Stimulated activated CD4-positive, alpha-beta T cell treated with anti-CD3 and anti-CD28 coated beads, Interleukin-12 subunit alpha, Interleukin-12 subunit beta, amount 100 ng/mL, for 48 hours (primary cell): ENCODE results near the gene EPAS1.

Experiments
- DNase-seq, 3 donors: peaks; one replicate each; pipeline ENCODE4 v3.0.0-alpha.2; 2020; ENCODE audit warnings: low read depth in 2 of 3, low spot score in 1 of 3

EPAS1 gene

GRCh38 chr2:46319711-46320110, 22.5 kb downstream of the EPAS1 start:
- DNase-seq: no peak

GRCh38 chr2:46320141-46320567, 22.9 kb downstream of the EPAS1 start:
- no peak for DNase-seq

- no peak for DNase-seq
Observed at GRCh38 chr2:46323730-46324129, 26.5 kb downstream of the EPAS1 start.

- DNase-seq: no peak
Observed at GRCh38 chr2:46325182-46325928, 28.1 kb downstream of the EPAS1 start.

- no peak for DNase-seq
Observed at GRCh38 chr2:46326231-46326980, 29.2 kb downstream of the EPAS1 start.

- DNase-seq: no peak
Observed at GRCh38 chr2:46327627-46328026, 30.4 kb downstream of the EPAS1 start.

- no peak for DNase-seq
Observed at GRCh38 chr2:46328291-46328690, 31.1 kb downstream of the EPAS1 start.

- DNase-seq: no peak
Observed at GRCh38 chr2:46328829-46329228, 31.6 kb downstream of the EPAS1 start.

GRCh38 chr2:46329340-46329739, 32.1 kb downstream of the EPAS1 start:
- DNase-seq: no peak

GRCh38 chr2:46329803-46330775, 32.9 kb downstream of the EPAS1 start:
- DNase-seq: no peak

- DNase-seq: no peak
Observed at GRCh38 chr2:46331109-46331766, 34.0 kb downstream of the EPAS1 start.

- DNase-seq: no peak
Observed at GRCh38 chr2:46332686-46333281, 35.6 kb downstream of the EPAS1 start.

- no peak for DNase-seq
Observed at GRCh38 chr2:46333912-46334311, 36.7 kb downstream of the EPAS1 start.

GRCh38 chr2:46334389-46335271, 37.4 kb downstream of the EPAS1 start:
- DNase-seq: no peak

GRCh38 chr2:46335391-46336282, 38.4 kb downstream of the EPAS1 start:
- DNase-seq: no peak

- no peak for DNase-seq
Observed at GRCh38 chr2:46336283-46336959, 39.2 kb downstream of the EPAS1 start.

- no peak for DNase-seq
Observed at GRCh38 chr2:46337208-46337994, 40.2 kb downstream of the EPAS1 start.
